SK-N-SH (cell line): Measurements from ENCODE around the gene ZDHHC6. TPM values are rescaled to one million over a fixed set of nuclear protein-coding genes. Genes with fewer than 3 reads are reported as not detected.

Source experiments
- CTCF ChIA-PET: fragments of 300-600, 350-600 bp; formaldehyde crosslinking; extraction: SDS; loops from one replicate; lab custom pipeline; 2021; lab: Yijun Ruan, JAX
- POLR2A ChIA-PET: fragments of 350-600 bp; sonication (Branson Sonifier 250); formaldehyde crosslinking; extraction: SDS; loops from one replicate; lab custom pipeline; 2020; ENCODE audit warnings: antibody characterized with exemption, inconsistent platforms; lab: Yijun Ruan, JAX
- DNase-seq: peaks from one replicate; pipeline ENCODE4 v3.0.0; 2012
- H2AFZ ChIP-seq: fragments of 200-600 bp; sonication (generic); 2 replicates; pipeline ENCODE4 v1.8.1; 2016; ENCODE audit warnings: antibody characterized with exemption, mild to moderate bottlenecking, low read depth
- H3F3A ChIP-seq: fragments of 200-600 bp; sonication (generic); replicated peaks from 2 replicates; pipeline ENCODE3; 2016; ENCODE audit warnings: antibody characterized with exemption, mild to moderate bottlenecking; ENCODE audit not compliant: insufficient read depth
- H3K27ac ChIP-seq, 2 experiments: fragments of 200-500 bp in 1 of 2; fragments of 200-600 bp in 1 of 2; sonication (Bioruptor generic) in 1 of 2; sonication (generic), shearing (Covaris generic) in 1 of 2; 2 replicates each; pipeline versions ENCODE4 v1.5.1 to v1.6.1; 2014 to 2016; ENCODE audit warnings: low read depth in 2 of 2, inconsistent platforms in 1 of 2, low read length in 1 of 2, mild to moderate bottlenecking in 1 of 2, mixed read lengths in 1 of 2
- H3K27me3 ChIP-seq: fragments of 200-600 bp; sonication (generic), shearing (Covaris generic); 2 replicates; pipeline ENCODE4 v1.6.1; 2016; ENCODE audit warnings: mixed run types; ENCODE audit not compliant: insufficient read depth
- H3K36me3 ChIP-seq, 2 experiments: fragments of 200-500 bp in 1 of 2; fragments of 200-600 bp in 1 of 2; sonication (Bioruptor generic) in 1 of 2; sonication (generic) in 1 of 2; replicated peaks in 1 of 2; 2 replicates each; pipeline versions ENCODE3 to v1.5.1; 2014 to 2016; ENCODE audit warnings: low read length in 1 of 2, mild to moderate bottlenecking in 1 of 2; ENCODE audit not compliant: insufficient read depth in 2 of 2, control insufficient read depth in 1 of 2
- H3K4me1 ChIP-seq, 2 experiments: fragments of 200-500 bp in 1 of 2; fragments of 200-600 bp in 1 of 2; sonication (Bioruptor generic) in 1 of 2; sonication (generic), shearing (Covaris generic) in 1 of 2; 2 replicates each; pipeline versions ENCODE4 v1.5.1 to v1.6.1; 2014 to 2016; ENCODE audit warnings: low read depth in 1 of 2, low read length in 1 of 2, mixed run types in 1 of 2; ENCODE audit not compliant: insufficient read depth in 2 of 2, control insufficient read depth in 1 of 2
- H3K4me2 ChIP-seq: fragments of 200-600 bp; sonication (generic), shearing (Covaris generic); 2 replicates; pipeline ENCODE4 v1.6.1; 2017; ENCODE audit warnings: mixed run types
- H3K4me3 ChIP-seq, 2 experiments: fragments of 200-500 bp in 1 of 2; fragments of 200-600 bp in 1 of 2; sonication (Bioruptor generic) in 1 of 2; sonication (generic), shearing (Covaris generic) in 1 of 2; 2 replicates each; pipeline versions ENCODE4 v1.5.1 to v1.8.1; 2014 to 2016; ENCODE audit warnings: low read depth in 2 of 2, inconsistent platforms in 1 of 2, low read length in 1 of 2, mild to moderate bottlenecking in 1 of 2, mixed read lengths in 1 of 2, moderate library complexity in 1 of 2
- H3K79me2 ChIP-seq: fragments of 200-600 bp; sonication (generic); 2 replicates; pipeline ENCODE4 v1.8.1; 2017; ENCODE audit warnings: mild to moderate bottlenecking; ENCODE audit not compliant: insufficient read depth
- H3K9ac ChIP-seq: fragments of 200-600 bp; sonication (generic); 2 replicates; pipeline ENCODE4 v1.6.1; 2017; ENCODE audit warnings: mixed run types
- H3K9me2 ChIP-seq: fragments of 200-600 bp; sonication (generic); 2 replicates; pipeline ENCODE4 v1.6.1; 2017; ENCODE audit warnings: mixed run types
- H3K9me3 ChIP-seq: fragments of 200-600 bp; sonication (generic); 2 replicates; pipeline ENCODE4 v1.6.1; 2017; ENCODE audit warnings: mixed run types, mild to moderate bottlenecking, moderate library complexity
- H4K20me1 ChIP-seq: fragments of 200-600 bp; sonication (generic); 2 replicates; pipeline ENCODE4 v1.6.1; 2017; ENCODE audit warnings: mild to moderate bottlenecking, mixed run types; ENCODE audit not compliant: insufficient read depth
- CHD2 ChIP-seq: fragments of 150-350 bp; IDR thresholded peaks from 2 replicates; pipeline ENCODE4 v1.6.1; 2018; ENCODE audit warnings: low read length; ENCODE audit not compliant: partially characterized antibody
- ELF1 ChIP-seq: IDR thresholded peaks from 2 replicates; pipeline ENCODE4 v1.4.0; 2012
- EP300 ChIP-seq, 2 experiments: IDR thresholded peaks; 2 replicates each; pipeline versions ENCODE4 v1.4.0 to v1.6.1; 2012; ENCODE audit warnings: borderline replicate concordance in 1 of 2, low read depth in 1 of 2, low read length in 1 of 2
- FOXM1 ChIP-seq: IDR thresholded peaks from 2 replicates; pipeline ENCODE4 v1.4.0; 2012; ENCODE audit warnings: low read depth, mild to moderate bottlenecking
- GABPA ChIP-seq: IDR thresholded peaks from 2 replicates; pipeline ENCODE4 v1.4.0; 2012; ENCODE audit warnings: low read depth, mild to moderate bottlenecking
- GATA2 ChIP-seq: sonication (generic); formaldehyde crosslinking; IDR thresholded peaks from 2 replicates; pipeline ENCODE4 v1.5.0; 2020; ENCODE audit warnings: mild to moderate bottlenecking, missing genetic modification reagents
- NRF1 ChIP-seq: IDR thresholded peaks from 2 replicates; pipeline ENCODE4 v1.6.1; 2012; ENCODE audit warnings: low read depth, mild to moderate bottlenecking, low read length
- RFX5 ChIP-seq: IDR thresholded peaks from 2 replicates; pipeline ENCODE4 v1.6.1; 2012; ENCODE audit warnings: mild to moderate bottlenecking, improper control_type of control experiment, low read length
- SIN3A ChIP-seq: IDR thresholded peaks from 2 replicates; pipeline ENCODE4 v1.6.1; 2012; ENCODE audit warnings: low read depth, mild to moderate bottlenecking, low read length, moderate library complexity, borderline replicate concordance
- TCF12 ChIP-seq: IDR thresholded peaks from 2 replicates; pipeline ENCODE4 v1.4.0; 2012
- WGBS: methylation state at CpG from one replicate; pipeline ENCODE4 v1.1.6; 2017; ENCODE audit warnings: low lambda C conversion rate; 5-methylcytosine and 5-hydroxymethylcytosine counted together
- polyA plus RNA-seq, 3 experiments: library from polyadenylated mRNA; depleted of rRNA; stranded (reverse); fragments of >200 nt; gene quantifications; 2 replicates each; pipeline ENCODE4 v1.2.3, GENCODE V29; 2012
- TF ChIP-seq, protein P1 (sequence below): IDR thresholded peaks from 2 replicates; pipeline ENCODE4 v1.4.0; 2012; ENCODE audit warnings: low read depth, borderline replicate concordance
- TF ChIP-seq, protein P2 (sequence below): fragments of 200-600 bp; sonication (generic); IDR thresholded peaks from 2 replicates; pipeline ENCODE4 v1.6.1; 2017; ENCODE audit warnings: antibody characterized with exemption, mild to moderate bottlenecking, moderate library complexity
- TF ChIP-seq, protein P3 (sequence below): IDR thresholded peaks from 2 replicates; pipeline ENCODE4 v1.4.0; 2012; ENCODE audit warnings: low read depth, borderline replicate concordance
- TF ChIP-seq, protein P4 (sequence below): IDR thresholded peaks from 2 replicates; pipeline ENCODE4 v1.6.1; 2012; ENCODE audit warnings: mild to moderate bottlenecking, low read depth, low read length, moderate library complexity

ZDHHC6 gene
- polyA plus RNA-seq, 1 of the 3 experiments (the other 2 are of a cell fraction) = 12.5 TPM

DNA sequence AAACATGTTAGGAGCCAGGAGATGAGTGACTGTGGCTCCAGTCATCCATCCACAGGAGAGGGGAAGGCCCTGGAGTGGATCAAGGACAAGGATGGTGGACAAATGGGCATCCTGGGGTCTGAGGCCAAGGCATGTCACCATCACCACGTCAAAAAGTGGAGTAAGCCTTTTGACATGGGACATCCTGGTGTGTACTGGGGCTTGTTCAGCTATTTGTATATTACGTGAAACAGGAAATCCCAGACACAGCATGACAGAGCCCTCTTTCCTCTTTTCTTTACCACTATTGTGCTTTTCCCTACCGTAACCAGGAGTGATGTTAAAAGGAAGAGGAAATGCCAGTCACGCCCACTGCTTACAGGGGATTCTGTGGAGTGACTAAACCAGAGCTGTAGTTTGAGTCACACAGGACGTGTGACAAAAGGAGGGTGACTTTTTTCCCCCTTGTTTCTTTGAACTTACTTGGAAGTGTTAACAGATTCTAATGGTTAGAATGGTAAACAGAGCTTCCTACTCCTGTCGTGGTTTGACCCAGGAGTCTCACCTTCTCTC lies 57.4 kb downstream of the ZDHHC6 start:
- Histone ChIP-seq H4K20me1 (no peaks in the 10 kb centered on the region), H3K36me3 (no peaks in the 10 kb centered on the region), H3K4me1 (no peaks in the 10 kb centered on the region; a peak in 1 of 4 replicates), H3K9me3 (no peaks in the 10 kb centered on the region), H2AFZ (no peak overlapping the region), H3K27ac (no peak overlapping the region), H3K4me2 (no peak overlapping the region), H3K27me3 (no peaks in the 10 kb centered on the region; the same call in 1 of the 2 replicates), H3K9me2 (no peaks in the 10 kb centered on the region), H3F3A (no peaks in the 10 kb centered on the region), H3K4me3 (no peak overlapping the region), H3K79me2 (no peaks in the 10 kb centered on the region), H3K9ac (no peak overlapping the region)
- CTCF ChIA-PET = no interaction called here
- WGBS = 40% methylated on average over 6 of the region's 6 CpGs
- POLR2A ChIA-PET = no interaction called here
- DNase-seq = no peak
- no peak for TF ChIP-seq GATA2 (CRISPR knock-in tag)
- TF ChIP-seq GABPA = no peak
- TF ChIP-seq, protein P1, sequence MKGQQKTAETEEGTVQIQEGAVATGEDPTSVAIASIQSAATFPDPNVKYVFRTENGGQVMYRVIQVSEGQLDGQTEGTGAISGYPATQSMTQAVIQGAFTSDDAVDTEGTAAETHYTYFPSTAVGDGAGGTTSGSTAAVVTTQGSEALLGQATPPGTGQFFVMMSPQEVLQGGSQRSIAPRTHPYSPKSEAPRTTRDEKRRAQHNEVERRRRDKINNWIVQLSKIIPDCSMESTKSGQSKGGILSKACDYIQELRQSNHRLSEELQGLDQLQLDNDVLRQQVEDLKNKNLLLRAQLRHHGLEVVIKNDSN = no peak
- TF ChIP-seq CHD2 = no peak
- TF ChIP-seq FOXM1 = no peak
- TF ChIP-seq, protein P2, sequence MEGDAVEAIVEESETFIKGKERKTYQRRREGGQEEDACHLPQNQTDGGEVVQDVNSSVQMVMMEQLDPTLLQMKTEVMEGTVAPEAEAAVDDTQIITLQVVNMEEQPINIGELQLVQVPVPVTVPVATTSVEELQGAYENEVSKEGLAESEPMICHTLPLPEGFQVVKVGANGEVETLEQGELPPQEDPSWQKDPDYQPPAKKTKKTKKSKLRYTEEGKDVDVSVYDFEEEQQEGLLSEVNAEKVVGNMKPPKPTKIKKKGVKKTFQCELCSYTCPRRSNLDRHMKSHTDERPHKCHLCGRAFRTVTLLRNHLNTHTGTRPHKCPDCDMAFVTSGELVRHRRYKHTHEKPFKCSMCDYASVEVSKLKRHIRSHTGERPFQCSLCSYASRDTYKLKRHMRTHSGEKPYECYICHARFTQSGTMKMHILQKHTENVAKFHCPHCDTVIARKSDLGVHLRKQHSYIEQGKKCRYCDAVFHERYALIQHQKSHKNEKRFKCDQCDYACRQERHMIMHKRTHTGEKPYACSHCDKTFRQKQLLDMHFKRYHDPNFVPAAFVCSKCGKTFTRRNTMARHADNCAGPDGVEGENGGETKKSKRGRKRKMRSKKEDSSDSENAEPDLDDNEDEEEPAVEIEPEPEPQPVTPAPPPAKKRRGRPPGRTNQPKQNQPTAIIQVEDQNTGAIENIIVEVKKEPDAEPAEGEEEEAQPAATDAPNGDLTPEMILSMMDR = no peak
- TF ChIP-seq TCF12 = no peak
- TF ChIP-seq SIN3A = no peak
- no peak for TF ChIP-seq NRF1
- TF ChIP-seq, protein P3, sequence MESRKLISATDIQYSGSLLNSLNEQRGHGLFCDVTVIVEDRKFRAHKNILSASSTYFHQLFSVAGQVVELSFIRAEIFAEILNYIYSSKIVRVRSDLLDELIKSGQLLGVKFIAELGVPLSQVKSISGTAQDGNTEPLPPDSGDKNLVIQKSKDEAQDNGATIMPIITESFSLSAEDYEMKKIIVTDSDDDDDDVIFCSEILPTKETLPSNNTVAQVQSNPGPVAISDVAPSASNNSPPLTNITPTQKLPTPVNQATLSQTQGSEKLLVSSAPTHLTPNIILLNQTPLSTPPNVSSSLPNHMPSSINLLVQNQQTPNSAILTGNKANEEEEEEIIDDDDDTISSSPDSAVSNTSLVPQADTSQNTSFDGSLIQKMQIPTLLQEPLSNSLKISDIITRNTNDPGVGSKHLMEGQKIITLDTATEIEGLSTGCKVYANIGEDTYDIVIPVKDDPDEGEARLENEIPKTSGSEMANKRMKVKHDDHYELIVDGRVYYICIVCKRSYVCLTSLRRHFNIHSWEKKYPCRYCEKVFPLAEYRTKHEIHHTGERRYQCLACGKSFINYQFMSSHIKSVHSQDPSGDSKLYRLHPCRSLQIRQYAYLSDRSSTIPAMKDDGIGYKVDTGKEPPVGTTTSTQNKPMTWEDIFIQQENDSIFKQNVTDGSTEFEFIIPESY = no peak
- TF ChIP-seq ELF1 = no peak
- no peak for TF ChIP-seq RFX5
- TF ChIP-seq, protein P4, sequence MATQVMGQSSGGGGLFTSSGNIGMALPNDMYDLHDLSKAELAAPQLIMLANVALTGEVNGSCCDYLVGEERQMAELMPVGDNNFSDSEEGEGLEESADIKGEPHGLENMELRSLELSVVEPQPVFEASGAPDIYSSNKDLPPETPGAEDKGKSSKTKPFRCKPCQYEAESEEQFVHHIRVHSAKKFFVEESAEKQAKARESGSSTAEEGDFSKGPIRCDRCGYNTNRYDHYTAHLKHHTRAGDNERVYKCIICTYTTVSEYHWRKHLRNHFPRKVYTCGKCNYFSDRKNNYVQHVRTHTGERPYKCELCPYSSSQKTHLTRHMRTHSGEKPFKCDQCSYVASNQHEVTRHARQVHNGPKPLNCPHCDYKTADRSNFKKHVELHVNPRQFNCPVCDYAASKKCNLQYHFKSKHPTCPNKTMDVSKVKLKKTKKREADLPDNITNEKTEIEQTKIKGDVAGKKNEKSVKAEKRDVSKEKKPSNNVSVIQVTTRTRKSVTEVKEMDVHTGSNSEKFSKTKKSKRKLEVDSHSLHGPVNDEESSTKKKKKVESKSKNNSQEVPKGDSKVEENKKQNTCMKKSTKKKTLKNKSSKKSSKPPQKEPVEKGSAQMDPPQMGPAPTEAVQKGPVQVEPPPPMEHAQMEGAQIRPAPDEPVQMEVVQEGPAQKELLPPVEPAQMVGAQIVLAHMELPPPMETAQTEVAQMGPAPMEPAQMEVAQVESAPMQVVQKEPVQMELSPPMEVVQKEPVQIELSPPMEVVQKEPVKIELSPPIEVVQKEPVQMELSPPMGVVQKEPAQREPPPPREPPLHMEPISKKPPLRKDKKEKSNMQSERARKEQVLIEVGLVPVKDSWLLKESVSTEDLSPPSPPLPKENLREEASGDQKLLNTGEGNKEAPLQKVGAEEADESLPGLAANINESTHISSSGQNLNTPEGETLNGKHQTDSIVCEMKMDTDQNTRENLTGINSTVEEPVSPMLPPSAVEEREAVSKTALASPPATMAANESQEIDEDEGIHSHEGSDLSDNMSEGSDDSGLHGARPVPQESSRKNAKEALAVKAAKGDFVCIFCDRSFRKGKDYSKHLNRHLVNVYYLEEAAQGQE = no peak
- TF ChIP-seq EP300 (IDR thresholded peaks at IDR 0.05; ENCODE audit: borderline replicate concordance in 1 of 2, low read depth in 1 of 2, low read length in 1 of 2) = no peak
